DND-41 (cell line): ENCODE measurements around the gene CCSAP.

Source experiments
- ATAC-seq: fragments of 200-7000 bp; cut with Tn5 transposase; 3 replicates; pipeline ENCODE4 v1.9.1; 2021; ENCODE audit warnings: low read depth; ENCODE audit not compliant: insufficient read depth
- DNase-seq: peaks from one replicate; pipeline ENCODE4 v3.0.0-alpha.2; 2020
- H2AFZ ChIP-seq: 2 replicates; pipeline ENCODE4 v1.6.0; 2012; ENCODE audit warnings: low read depth, low read length
- H3K27ac ChIP-seq: 2 replicates; pipeline ENCODE4 v1.5.1; 2012; ENCODE audit warnings: low read length, inconsistent platforms
- H3K27me3 ChIP-seq: fragments of 200-600 bp; sonication (generic); 2 replicates; pipeline ENCODE4 v1.6.0; 2012; ENCODE audit warnings: low read length, mild to moderate bottlenecking, inconsistent platforms; ENCODE audit not compliant: insufficient read depth, poor library complexity
- H3K36me3 ChIP-seq: 2 replicates; pipeline ENCODE4 v1.5.1; 2012; ENCODE audit warnings: low read length, inconsistent platforms; ENCODE audit not compliant: insufficient read depth
- H3K4me1 ChIP-seq: 2 replicates; pipeline ENCODE4 v1.5.1; 2012; ENCODE audit warnings: mild to moderate bottlenecking, low read length; ENCODE audit not compliant: insufficient read depth
- H3K4me2 ChIP-seq: 2 replicates; pipeline ENCODE4 v1.6.0; 2012; ENCODE audit warnings: mild to moderate bottlenecking, moderate library complexity, low read length, inconsistent platforms; ENCODE audit not compliant: insufficient read depth
- H3K4me3 ChIP-seq, 2 experiments: fragments of 200-600 bp in 1 of 2; shearing (Covaris generic) in 1 of 2; 2 replicates each; pipeline ENCODE4 v1.5.1; 2012 to 2016; ENCODE audit warnings: inconsistent platforms in 2 of 2, low read length in 2 of 2, mild to moderate bottlenecking in 2 of 2, low read depth in 1 of 2, moderate library complexity in 1 of 2
- H3K79me2 ChIP-seq: 2 replicates; pipeline ENCODE4 v1.6.0; 2012; ENCODE audit warnings: low read length, inconsistent platforms; ENCODE audit not compliant: insufficient read depth
- H3K9ac ChIP-seq: 2 replicates; pipeline ENCODE4 v1.6.0; 2012; ENCODE audit warnings: low read depth, mild to moderate bottlenecking, inconsistent platforms, low read length, moderate library complexity
- H3K9me3 ChIP-seq: 2 replicates; pipeline ENCODE4 v1.5.1; 2012; ENCODE audit warnings: low read length, moderate library complexity, mild to moderate bottlenecking, inconsistent platforms; ENCODE audit not compliant: insufficient read depth, severe bottlenecking
- H4K20me1 ChIP-seq: 2 replicates; pipeline ENCODE4 v1.6.0; 2012; ENCODE audit warnings: low read length; ENCODE audit not compliant: insufficient read depth
- CTCF ChIP-seq: IDR thresholded peaks from 2 replicates; pipeline ENCODE4 v1.5.1; 2012; ENCODE audit warnings: borderline replicate concordance, low read length, moderate library complexity, mild to moderate bottlenecking; ENCODE audit not compliant: poor library complexity, severe bottlenecking; ENCODE audit errors: extremely low read depth
- EZH2 ChIP-seq: IDR thresholded peaks from 3 replicates; pipeline ENCODE4 v1.6.1; 2012; ENCODE audit warnings: borderline replicate concordance, low read depth, mild to moderate bottlenecking, moderate library complexity, low read length, inconsistent platforms; ENCODE audit not compliant: severe bottlenecking

The CCSAP gene

GRCh38 chr1:229323201-229323600 lies 19.6 kb downstream of the CCSAP start:
- no peak overlapping the region for H3K9ac ChIP-seq

GRCh38 chr1:229319487-229319886 lies 23.4 kb downstream of the CCSAP start:
- H3K79me2 ChIP-seq = no peaks in the 10 kb centered on the region
- no peak overlapping the region for H3K4me2 ChIP-seq
- no peak overlapping the region for H3K9ac ChIP-seq
- no peak overlapping the region for H2AFZ ChIP-seq
- no peaks in the 10 kb centered on the region for H3K27me3 ChIP-seq
- no peaks in the 10 kb centered on the region for H3K4me1 ChIP-seq
- H3K27ac ChIP-seq = no peak overlapping the region
- TF ChIP-seq EZH2 = no peak
- TF ChIP-seq CTCF = no peak
- DNase-seq (no peak), ATAC-seq (no peak; the same call in 2 of the 3 replicates)
- no peak overlapping the region for H3K4me3 ChIP-seq
- H3K9me3 ChIP-seq = no peaks in the 10 kb centered on the region
- H4K20me1 ChIP-seq = no peaks in the 10 kb centered on the region
- H3K36me3 ChIP-seq = peaks cover 48% of the 10 kb centered on the region

More at GRCh38 chr1:229323201-229323600, 19.6 kb downstream of the CCSAP start:
- peaks cover 2% of the 10 kb centered on the region; the same call in 1 of the 2 replicates for H3K79me2 ChIP-seq
- TF ChIP-seq EZH2 = no peak
- TF ChIP-seq CTCF = no peak
- no peak for ATAC-seq
- H2AFZ ChIP-seq = no peak overlapping the region
- H3K4me1 ChIP-seq = no peaks in the 10 kb centered on the region
- H3K9me3 ChIP-seq = no peaks in the 10 kb centered on the region
- H3K27me3 ChIP-seq = no peaks in the 10 kb centered on the region
- peaks cover 79% of the 10 kb centered on the region for H3K36me3 ChIP-seq
- no peaks in the 10 kb centered on the region; the same call in 1 of the 2 replicates for H4K20me1 ChIP-seq
- H3K4me3 ChIP-seq = no peak overlapping the region
- no peak overlapping the region for H3K4me2 ChIP-seq
- no peak overlapping the region for H3K27ac ChIP-seq
- DNase-seq = no peak

- H3K4me1 ChIP-seq = no peaks in the 10 kb centered on the region
- H3K79me2 ChIP-seq = no peaks in the 10 kb centered on the region
- peaks cover 33% of the 10 kb centered on the region for H3K36me3 ChIP-seq
- H4K20me1 ChIP-seq = no peaks in the 10 kb centered on the region
- no peak overlapping the region for H3K4me3 ChIP-seq
- ATAC-seq (no peak), DNase-seq (no peak)
- no peak overlapping the region for H2AFZ ChIP-seq
- TF ChIP-seq EZH2 (no peak), CTCF (no peak)
- H3K27ac ChIP-seq = no peak overlapping the region
- H3K4me2 ChIP-seq = no peak overlapping the region
- no peak overlapping the region for H3K9ac ChIP-seq
- H3K9me3 ChIP-seq = no peaks in the 10 kb centered on the region
- no peaks in the 10 kb centered on the region for H3K27me3 ChIP-seq
Measured at GRCh38 chr1:229318056-229318455, 24.8 kb downstream of the CCSAP start.

GRCh38 chr1:229316166-229316565 lies 26.7 kb downstream of the CCSAP start:
- Histone ChIP-seq H2AFZ (no peak overlapping the region), H3K79me2 (no peaks in the 10 kb centered on the region), H3K4me1 (no peaks in the 10 kb centered on the region), H3K27ac (no peak overlapping the region), H4K20me1 (no peaks in the 10 kb centered on the region), H3K4me2 (no peak overlapping the region), H3K27me3 (no peaks in the 10 kb centered on the region), H3K9me3 (no peaks in the 10 kb centered on the region), H3K9ac (no peak overlapping the region), H3K36me3 (peaks cover 17% of the 10 kb centered on the region), H3K4me3 (no peak overlapping the region)
- no peak for DNase-seq
- TF ChIP-seq EZH2 (no peak), CTCF (no peak)
- no peak for ATAC-seq
